H1 (cell line): ENCODE results near the gene CYP4A11. TPM values are rescaled to one million over a fixed set of nuclear protein-coding genes. Genes with fewer than 3 reads are reported as not detected.

Experiments
- CTCF ChIA-PET: fragments of 300-600 bp; sonication (Branson Sonifier 250); formaldehyde crosslinking; loops from one replicate; lab custom pipeline; 2021; ENCODE audit not compliant: partially characterized antibody; lab: Charles Lee
- POLR2A ChIA-PET: fragments of 300-600 bp; sonication (Branson Sonifier 250); formaldehyde crosslinking; loops from one replicate; lab custom pipeline; 2021; ENCODE audit warnings: inconsistent platforms; ENCODE audit not compliant: partially characterized antibody; lab: Charles Lee
- DNase-seq, 2 experiments: peaks; one replicate each; pipeline versions ENCODE4 v3.0.0 to v3.0.0-alpha.2; 2010 to 2022; ENCODE audit warnings: low spot score in 2 of 2, low read depth in 1 of 2, mixed read lengths in 1 of 2
- FAIRE-seq: peaks from 2 replicates; lab custom pipeline; 2011; peaks lifted over from hg19 to GRCh38; lab: Jason Lieb, UNC
- H2AFZ ChIP-seq: 2 replicates; pipeline ENCODE4 v1.8.1; 2012; ENCODE audit warnings: low read length, inconsistent platforms
- H2AK5ac ChIP-seq: 2 replicates; pipeline ENCODE4 v1.6.1; 2013; ENCODE audit warnings: low read depth, low read length
- H2BK120ac ChIP-seq: replicated peaks from 2 replicates; pipeline ENCODE3; 2013; ENCODE audit warnings: low read depth, low read length, inconsistent platforms
- H2BK12ac ChIP-seq: 2 replicates; pipeline ENCODE4 v1.6.1; 2013; ENCODE audit warnings: low read depth, low read length
- H2BK15ac ChIP-seq: 2 replicates; pipeline ENCODE4 v1.6.1; 2013; ENCODE audit warnings: low read length
- H2BK20ac ChIP-seq: 2 replicates; pipeline ENCODE4 v1.6.1; 2013; ENCODE audit warnings: low read length
- H2BK5ac ChIP-seq: 2 replicates; pipeline ENCODE4 v1.6.1; 2013; ENCODE audit warnings: low read depth, low read length
- H3K14ac ChIP-seq: 2 replicates; pipeline ENCODE4 v1.6.1; 2013; ENCODE audit warnings: inconsistent platforms; ENCODE audit not compliant: insufficient read length
- H3K18ac ChIP-seq: 2 replicates; pipeline ENCODE4 v1.6.1; 2013; ENCODE audit warnings: low read length; ENCODE audit errors: extremely low read depth
- H3K23ac ChIP-seq: 2 replicates; pipeline ENCODE4 v1.6.1; 2013; ENCODE audit warnings: inconsistent platforms; ENCODE audit not compliant: insufficient read length
- H3K23me2 ChIP-seq: 2 replicates; pipeline ENCODE4 v1.6.1; 2013; ENCODE audit warnings: low read depth, low read length
- H3K27ac ChIP-seq: 2 replicates; pipeline ENCODE4 v1.6.1; 2011; ENCODE audit warnings: low read depth, low read length, inconsistent platforms
- H3K27me3 ChIP-seq, 4 experiments: replicated peaks in 1 of 4; 1 replicate in 1 of 4; 2 replicates in 3 of 4; pipeline versions ENCODE4 v1.6.1 to v1.8.1; 2011 to 2013; ENCODE audit warnings: low read length in 3 of 4, mild to moderate bottlenecking in 3 of 4, inconsistent platforms in 2 of 4, mixed read lengths in 2 of 4, moderate library complexity in 1 of 4; ENCODE audit not compliant: control insufficient read depth in 3 of 4, insufficient read depth in 3 of 4; ENCODE audit errors: extremely low read depth in 1 of 4
- H3K36me3 ChIP-seq, 4 experiments: 2 replicates each; pipeline versions ENCODE4 v1.6.1 to v1.8.1; 2011 to 2013; ENCODE audit warnings: mild to moderate bottlenecking in 4 of 4, low read length in 3 of 4, moderate library complexity in 2 of 4, control low read depth in 1 of 4, inconsistent platforms in 1 of 4; ENCODE audit not compliant: insufficient read depth in 4 of 4, control insufficient read depth in 2 of 4
- H3K4ac ChIP-seq: replicated peaks from 2 replicates; pipeline ENCODE3; 2013; ENCODE audit warnings: low read length, low read depth, mixed read lengths, inconsistent platforms; ENCODE audit not compliant: insufficient read length
- H3K4me1 ChIP-seq, 4 experiments: replicated peaks in 1 of 4; 1 replicate in 1 of 4; 2 replicates in 3 of 4; pipeline versions ENCODE4 v1.6.1 to v1.8.1; 2011 to 2013; ENCODE audit warnings: low read length in 3 of 4, inconsistent platforms in 2 of 4, mixed read lengths in 1 of 4; ENCODE audit not compliant: insufficient read depth in 4 of 4, control insufficient read depth in 3 of 4
- H3K4me2 ChIP-seq, 2 experiments: 2 replicates each; pipeline versions ENCODE4 v1.6.1 to v1.8.1; 2011 to 2013; ENCODE audit warnings: low read depth in 2 of 2, low read length in 2 of 2, control low read depth in 1 of 2, inconsistent platforms in 1 of 2, mild to moderate bottlenecking in 1 of 2; ENCODE audit not compliant: insufficient read depth in 1 of 2
- H3K4me3 ChIP-seq, 4 experiments: fragments of 200-600, 300-600 bp in 1 of 4; sonication (generic), shearing (Covaris generic), sonication (Bioruptor Twin) in 1 of 4; 2 replicates each; pipeline versions ENCODE4 v1.5.1 to v1.8.1; 2011 to 2016; ENCODE audit warnings: low read length in 4 of 4, low read depth in 3 of 4, control low read depth in 2 of 4, inconsistent platforms in 2 of 4, mild to moderate bottlenecking in 2 of 4, mixed read lengths in 1 of 4, moderate library complexity in 1 of 4; ENCODE audit not compliant: insufficient read depth in 2 of 4; ENCODE audit errors: extremely low read depth in 1 of 4
- H3K56ac ChIP-seq: replicated peaks from 2 replicates; pipeline ENCODE3; 2013; ENCODE audit warnings: low read depth, mild to moderate bottlenecking, mixed read lengths, low read length, inconsistent platforms; ENCODE audit not compliant: insufficient read length
- H3K79me1 ChIP-seq: 2 replicates; pipeline ENCODE4 v1.6.1; 2013; ENCODE audit warnings: low read depth, low read length, control low read depth
- H3K79me2 ChIP-seq, 2 experiments: 2 replicates each; pipeline versions ENCODE4 v1.6.1 to v1.8.1; 2012 to 2013; ENCODE audit warnings: low read length in 2 of 2, mild to moderate bottlenecking in 2 of 2, inconsistent platforms in 1 of 2; ENCODE audit not compliant: insufficient read depth in 2 of 2, control insufficient read depth in 1 of 2
- H3K9ac ChIP-seq, 4 experiments: replicated peaks in 1 of 4; 1 replicate in 1 of 4; 2 replicates in 3 of 4; pipeline versions ENCODE4 v1.6.1 to v1.8.1; 2011 to 2013; ENCODE audit warnings: low read depth in 3 of 4, low read length in 3 of 4, control low read depth in 2 of 4, mild to moderate bottlenecking in 2 of 4, moderate library complexity in 2 of 4, inconsistent platforms in 1 of 4; ENCODE audit errors: extremely low read depth in 1 of 4
- H3K9me3 ChIP-seq, 2 experiments: 2 replicates each; pipeline versions ENCODE4 v1.6.1 to v1.8.1; 2012 to 2013; ENCODE audit warnings: mild to moderate bottlenecking in 2 of 2, moderate library complexity in 2 of 2, control low read depth in 1 of 2, inconsistent platforms in 1 of 2, low read depth in 1 of 2, low read length in 1 of 2, mixed read lengths in 1 of 2; ENCODE audit not compliant: insufficient read depth in 2 of 2
- H4K20me1 ChIP-seq, 2 experiments: replicated peaks in 1 of 2; 2 replicates each; pipeline versions ENCODE3 to v1.8.1; 2011 to 2013; ENCODE audit warnings: inconsistent platforms in 2 of 2, low read length in 2 of 2, mild to moderate bottlenecking in 1 of 2; ENCODE audit not compliant: insufficient read depth in 2 of 2, control insufficient read depth in 1 of 2
- H4K5ac ChIP-seq: 2 replicates; pipeline ENCODE4 v1.6.1; 2013; ENCODE audit warnings: low read length, low read depth, mixed read lengths, inconsistent platforms; ENCODE audit not compliant: insufficient read length
- H4K8ac ChIP-seq: 2 replicates; pipeline ENCODE4 v1.8.0; 2013; ENCODE audit warnings: mild to moderate bottlenecking, moderate library complexity, low read length, inconsistent platforms; ENCODE audit not compliant: insufficient read depth; ENCODE audit errors: extremely low read depth
- H4K91ac ChIP-seq: replicated peaks from 2 replicates; pipeline ENCODE3; 2013; ENCODE audit warnings: low read length, mixed read lengths, inconsistent platforms; ENCODE audit not compliant: insufficient read length
- CEBPB ChIP-seq: IDR thresholded peaks from 2 replicates; pipeline ENCODE4 v1.6.1; 2012; ENCODE audit warnings: low read depth, low read length
- CTBP2 ChIP-seq: IDR thresholded peaks from 2 replicates; pipeline ENCODE4 v1.7.0; 2011; ENCODE audit warnings: borderline replicate concordance, mild to moderate bottlenecking, moderate library complexity, mixed read lengths, low read length; ENCODE audit not compliant: insufficient read depth, insufficient read length
- EP300 ChIP-seq, 2 experiments: IDR thresholded peaks; 1 replicate in 1 of 2; 2 replicates in 1 of 2; pipeline ENCODE4 v1.6.1; 2011 to 2012; ENCODE audit warnings: low read depth in 2 of 2, low read length in 2 of 2, mild to moderate bottlenecking in 2 of 2, borderline replicate concordance in 1 of 2, inconsistent platforms in 1 of 2, moderate library complexity in 1 of 2
- JUND ChIP-seq: IDR thresholded peaks from 2 replicates; pipeline ENCODE4 v1.6.1; 2011; ENCODE audit warnings: mild to moderate bottlenecking, improper control_type of control experiment, low read length
- NRF1 ChIP-seq: IDR thresholded peaks from 2 replicates; pipeline ENCODE4 v1.6.1; 2011; ENCODE audit warnings: mild to moderate bottlenecking, low read depth, low read length, improper control_type of control experiment
- POU5F1 ChIP-seq: IDR thresholded peaks from 2 replicates; pipeline ENCODE4 v1.6.1; 2011; ENCODE audit warnings: low read depth, mild to moderate bottlenecking, low read length, moderate library complexity
- RXRA ChIP-seq: IDR thresholded peaks from 2 replicates; pipeline ENCODE4 v1.6.1; 2011; ENCODE audit warnings: low read depth, mild to moderate bottlenecking, low read length, moderate library complexity; ENCODE audit not compliant: insufficient read depth
- WGBS, 2 experiments: shearing (Covaris generic) in 1 of 2; methylation state at CpG; one replicate each; pipeline versions ENCODE4 v1.1.6 to v1.1.7; 2013 to 2015; ENCODE audit warnings: low lambda C conversion rate in 2 of 2, mixed read lengths in 2 of 2, inconsistent platforms in 1 of 2, low coverage in 1 of 2, missing lambda C conversion rate in 1 of 2; ENCODE audit not compliant: insufficient replicate concordance in 2 of 2, insufficient coverage in 1 of 2, insufficient read length in 1 of 2; ENCODE audit errors: extremely low coverage in 1 of 2, missing lambda C conversion rate in 1 of 2; 5-methylcytosine and 5-hydroxymethylcytosine counted together
- polyA plus RNA-seq, 7 experiments: library from polyadenylated mRNA; depleted of rRNA in 3 of 7; stranded (reverse) in 5 of 7; unstranded in 2 of 7; fragments of >200 nt in 5 of 7; fragments of 200-250 nt in 2 of 7; gene quantifications; 1 replicate in 5 of 7; 2 replicates in 1 of 7; 4 replicates in 1 of 7; pipeline versions ENCODE4 v1.2.1 to v1.2.3, GENCODE V29; 2011 to 2013; ENCODE audit warnings: missing spikeins in 2 of 7, mixed read lengths in 2 of 7
- total RNA-seq: library from RNA; stranded (reverse); fragmentation: NEBNext Ultra II Directional; extraction: Animal tissue kit (Norgen Biotek cat#: 25700); gene quantifications from 2 replicates; pipeline ENCODE4 v1.2.1, GENCODE V29; 2021

Gene CYP4A11
- total and polyA plus RNA-seq, 2 of the 8 experiments (the other 6 are each of a cell fraction or from before 2014, with no cell fraction given): not detected

GRCh38 chr1:46903481-46903880 is 37.8 kb downstream of the CYP4A11 start:
- H2AK5ac ChIP-seq: no peak overlapping the region
- TF ChIP-seq POU5F1: no peak
- no peak for TF ChIP-seq CTBP2
- TF ChIP-seq NRF1: no peak
- no peak for TF ChIP-seq EP300 (IDR thresholded peaks at IDR 0.05; ENCODE audit: borderline replicate concordance in 1 of 2, low read depth in 2 of 2, low read length in 2 of 2)
- no peak for TF ChIP-seq RXRA
- TF ChIP-seq CEBPB: no peak
- no peak for TF ChIP-seq JUND
- TF ChIP-seq, all 59 proteins: peak for 0
- no peak for DNase-seq
- peaks cover 6% of the 10 kb centered on the region in 2 experiments; a peak in 3 of 4 replicates for H3K9me3 ChIP-seq
- no peak overlapping the region for H4K91ac ChIP-seq
- H3K36me3 ChIP-seq: no peaks in the 10 kb centered on the region
- ChIA-PET CTCF (no interaction called here), POLR2A (no interaction called here)
- no peak overlapping the region for H3K23ac ChIP-seq
- H2BK5ac ChIP-seq: no peak overlapping the region
- H2BK12ac ChIP-seq: no peak overlapping the region
- no peak overlapping the region for H3K14ac ChIP-seq
- H3K23me2 ChIP-seq: no peaks in the 10 kb centered on the region
- no peak overlapping the region for H3K4me3 ChIP-seq
- no peak overlapping the region for H2BK20ac ChIP-seq
- no peak overlapping the region for H3K9ac ChIP-seq
- H2BK15ac ChIP-seq: no peak overlapping the region
- no peak overlapping the region for H3K56ac ChIP-seq
- H3K18ac ChIP-seq: no peak overlapping the region
- no peak overlapping the region for H3K4me2 ChIP-seq
- WGBS, 2 experiments: 89% methylated on average over 4 of the region's 4 CpGs; no CpG with 5 or more reads in 1 of the 2 experiments
- H3K27me3 ChIP-seq: peaks cover 0 to 1% (median 0%) of the 10 kb centered on the region in 4 experiments; a peak in 1 of 7 replicates
- no peak overlapping the region for H3K27ac ChIP-seq
- H2BK120ac ChIP-seq: no peak overlapping the region
- no peak for FAIRE-seq
- H4K5ac ChIP-seq: no peak overlapping the region
- H4K20me1 ChIP-seq: no peaks in the 10 kb centered on the region
- no peaks in the 10 kb centered on the region for H3K79me2 ChIP-seq
- no peak overlapping the region for H4K8ac ChIP-seq
- H3K4me1 ChIP-seq: no peaks in the 10 kb centered on the region
- no peak overlapping the region for H3K4ac ChIP-seq
- H3K79me1 ChIP-seq: no peaks in the 10 kb centered on the region
- H2AFZ ChIP-seq: no peak overlapping the region
